Mucosa of rectum (tissue), 2 donors: Measurements from ENCODE around the gene MKRN2.

ENCODE experiments used
- H3K27ac ChIP-seq, 2 donors: one replicate each; pipeline ENCODE4 v1.7.0; 2013; ENCODE audit warnings: inconsistent platforms in 2 of 2, low read depth in 2 of 2, low read length in 2 of 2
- H3K27me3 ChIP-seq, 2 donors: one replicate each; pipeline ENCODE4 v1.7.0; 2013; ENCODE audit warnings: low read length in 2 of 2; ENCODE audit not compliant: control insufficient read depth in 2 of 2, insufficient read depth in 2 of 2
- H3K36me3 ChIP-seq, 2 donors: one replicate each; pipeline ENCODE4 v1.7.0; 2013; ENCODE audit warnings: low read length in 2 of 2; ENCODE audit not compliant: control insufficient read depth in 2 of 2, insufficient read depth in 2 of 2
- H3K4me1 ChIP-seq, 2 donors: one replicate each; pipeline ENCODE4 v1.7.0; 2013; ENCODE audit warnings: low read length in 2 of 2, mild to moderate bottlenecking in 1 of 2; ENCODE audit not compliant: control insufficient read depth in 2 of 2, insufficient read depth in 2 of 2
- H3K4me3 ChIP-seq, 2 donors: one replicate each; pipeline ENCODE4 v1.7.0; 2013; ENCODE audit warnings: low read length in 2 of 2
- H3K9ac ChIP-seq, 2 donors: one replicate each; pipeline ENCODE4 v1.7.0; 2013; ENCODE audit warnings: low read length in 2 of 2, low read depth in 1 of 2, mild to moderate bottlenecking in 1 of 2
- H3K9me3 ChIP-seq, 2 donors: one replicate each; pipeline ENCODE4 v1.7.0; 2013; ENCODE audit warnings: low read length in 2 of 2; ENCODE audit not compliant: control insufficient read depth in 2 of 2
- donor health status: healthy.
- donor health status: Normal muscosa, but diverticular disease.

The MKRN2 gene

GRCh38 chr3:12569836-12570235 lies 12.9 kb downstream of the MKRN2 start:
- H3K4me3 ChIP-seq, result no peak overlapping the region
- peaks cover 31 to 49% of the 10 kb centered on the region in 2 donors for H3K36me3 ChIP-seq
- H3K9me3 ChIP-seq, result no peaks in the 10 kb centered on the region
- no peak overlapping the region for H3K27ac ChIP-seq
- no peaks in the 10 kb centered on the region for H3K27me3 ChIP-seq
- no peak overlapping the region for H3K9ac ChIP-seq
- H3K4me1 ChIP-seq, result peaks cover 0 to 2% of the 10 kb centered on the region in 2 donors

GRCh38 chr3:12571986-12572385 lies 15.1 kb downstream of the MKRN2 start:
- Histone ChIP-seq H3K27me3 (no peaks in the 10 kb centered on the region), H3K9me3 (no peaks in the 10 kb centered on the region), H3K9ac (no peak overlapping the region), H3K36me3 (peaks cover 40 to 65% of the 10 kb centered on the region in 2 donors), H3K27ac (no peak overlapping the region), H3K4me3 (no peak overlapping the region), H3K4me1 (peaks cover 0 to 8% of the 10 kb centered on the region in 2 donors)

- Histone ChIP-seq H3K27me3 (no peaks in the 10 kb centered on the region), H3K4me1 (peaks cover 0 to 8% of the 10 kb centered on the region in 2 donors), H3K27ac (no peak overlapping the region), H3K4me3 (no peak overlapping the region), H3K9ac (no peak overlapping the region), H3K36me3 (peaks cover 46 to 63% of the 10 kb centered on the region in 2 donors), H3K9me3 (no peaks in the 10 kb centered on the region)
Observed at GRCh38 chr3:12574131-12574530, 17.2 kb downstream of the MKRN2 start.

GRCh38 chr3:12574661-12575060 lies 17.8 kb downstream of the MKRN2 start:
- peaks cover 48 to 64% of the 10 kb centered on the region in 2 donors for H3K36me3 ChIP-seq
- H3K4me1 ChIP-seq, result peaks cover 0 to 8% of the 10 kb centered on the region in 2 donors

GRCh38 chr3:12577379-12577778 lies 20.5 kb downstream of the MKRN2 start:
- Histone ChIP-seq H3K27me3 (no peaks in the 10 kb centered on the region), H3K4me1 (peaks cover 0 to 8% of the 10 kb centered on the region in 2 donors), H3K27ac (no peak overlapping the region), H3K4me3 (no peak overlapping the region), H3K9ac (no peak overlapping the region), H3K9me3 (no peaks in the 10 kb centered on the region), H3K36me3 (peaks cover 52 to 67% of the 10 kb centered on the region in 2 donors)

More at GRCh38 chr3:12574661-12575060, 17.8 kb downstream of the MKRN2 start:
- Histone ChIP-seq H3K9ac (no peak overlapping the region), H3K4me3 (no peak overlapping the region), H3K27ac (no peak overlapping the region), H3K27me3 (no peaks in the 10 kb centered on the region), H3K9me3 (no peaks in the 10 kb centered on the region)

GRCh38 chr3:12578742-12579141 lies 21.9 kb downstream of the MKRN2 start:
- Histone ChIP-seq H3K4me3 (no peak overlapping the region), H3K4me1 (peaks cover 0 to 8% of the 10 kb centered on the region in 2 donors), H3K9me3 (no peaks in the 10 kb centered on the region), H3K36me3 (peaks cover 56 to 72% of the 10 kb centered on the region in 2 donors), H3K27me3 (no peaks in the 10 kb centered on the region), H3K27ac (no peak overlapping the region), H3K9ac (no peak overlapping the region)

- no peak overlapping the region for H3K4me3 ChIP-seq
- no peak overlapping the region for H3K27ac ChIP-seq
- peaks cover 56 to 72% of the 10 kb centered on the region in 2 donors for H3K36me3 ChIP-seq
Observed at GRCh38 chr3:12579456-12579855, 22.6 kb downstream of the MKRN2 start.

GRCh38 chr3:12579905-12580304 lies 23.0 kb downstream of the MKRN2 start:
- Histone ChIP-seq H3K27me3 (no peaks in the 10 kb centered on the region), H3K4me3 (no peak overlapping the region), H3K27ac (no peak overlapping the region), H3K4me1 (peaks cover 0 to 6% of the 10 kb centered on the region in 2 donors), H3K9me3 (no peaks in the 10 kb centered on the region), H3K36me3 (peaks cover 56 to 72% of the 10 kb centered on the region in 2 donors), H3K9ac (no peak overlapping the region)

More at GRCh38 chr3:12579456-12579855, 22.6 kb downstream of the MKRN2 start:
- Histone ChIP-seq H3K9ac (no peak overlapping the region), H3K4me1 (peaks cover 0 to 6% of the 10 kb centered on the region in 2 donors), H3K27me3 (no peaks in the 10 kb centered on the region), H3K9me3 (no peaks in the 10 kb centered on the region)

- no peak overlapping the region for H3K27ac ChIP-seq
- no peaks in the 10 kb centered on the region for H3K4me1 ChIP-seq
- H3K9me3 ChIP-seq, result no peaks in the 10 kb centered on the region
- H3K9ac ChIP-seq, result no peak overlapping the region
- H3K4me3 ChIP-seq, result no peak overlapping the region
- peaks cover 68 to 80% of the 10 kb centered on the region in 2 donors for H3K36me3 ChIP-seq
- H3K27me3 ChIP-seq, result no peaks in the 10 kb centered on the region
Observed at GRCh38 chr3:12582730-12583129, 25.8 kb downstream of the MKRN2 start.

GRCh38 chr3:12583280-12583679 lies 26.4 kb downstream of the MKRN2 start:
- Histone ChIP-seq H3K27me3 (no peaks in the 10 kb centered on the region), H3K9me3 (no peaks in the 10 kb centered on the region), H3K9ac (no peak overlapping the region), H3K27ac (no peak overlapping the region), H3K4me3 (no peak overlapping the region), H3K4me1 (no peaks in the 10 kb centered on the region), H3K36me3 (peaks cover 67 to 82% of the 10 kb centered on the region in 2 donors)

- Histone ChIP-seq H3K36me3 (peaks cover 75 to 89% of the 10 kb centered on the region in 2 donors), H3K27me3 (no peaks in the 10 kb centered on the region), H3K9ac (no peak overlapping the region), H3K4me3 (no peak overlapping the region), H3K27ac (no peak overlapping the region), H3K9me3 (no peaks in the 10 kb centered on the region), H3K4me1 (no peaks in the 10 kb centered on the region)
Observed at GRCh38 chr3:12584083-12584482, 27.2 kb downstream of the MKRN2 start.
